ENCODE results near the gene PDRG1.

PDRG1 gene

GRCh38 chr20:31939661-31940060 is 12.2 kb downstream of the PDRG1 start:
- DNase-seq: no peak
- H3K56ac ChIP-seq (ENCODE audit: low read length): no peak overlapping the region
- H2AK5ac ChIP-seq (ENCODE audit: low read length): no peak overlapping the region
- H2BK120ac ChIP-seq (ENCODE audit: low read depth, low read length): no peak overlapping the region
- H3K4me1 ChIP-seq (ENCODE audit: control insufficient read depth, low read depth, low read length): no peaks in the 10 kb centered on the region
- no peaks in the 10 kb centered on the region for H3K79me1 ChIP-seq (ENCODE audit: low read length)
- H3K27ac ChIP-seq (ENCODE audit: low read depth, low read length): no peak overlapping the region
- H3K36me3 ChIP-seq (ENCODE audit: control insufficient read depth, insufficient read depth, low read length): no peaks in the 10 kb centered on the region
- no peak overlapping the region for H3K18ac ChIP-seq (ENCODE audit: low read length)
- no peak overlapping the region for H3K4me3 ChIP-seq (ENCODE audit: low read length)
- no peak overlapping the region for H3K23ac ChIP-seq (ENCODE audit: low read length)
- no peaks in the 10 kb centered on the region for H3K79me2 ChIP-seq (ENCODE audit: control insufficient read depth, insufficient read depth, low read length)
- H3K9ac ChIP-seq (ENCODE audit: low read length): no peak overlapping the region
- no peaks in the 10 kb centered on the region for H3K27me3 ChIP-seq (ENCODE audit: insufficient read depth, low read length, poor library complexity)
- H3K4me2 ChIP-seq (ENCODE audit: low read length): no peak overlapping the region
- H4K8ac ChIP-seq (ENCODE audit: low read depth, low read length): no peak overlapping the region
- no peak overlapping the region for H2BK5ac ChIP-seq (ENCODE audit: low read length)
- no CpG with 5 or more reads among the region's 2 CpGs for WGBS (ENCODE audit: extremely low coverage, insufficient coverage, low lambda C conversion rate)
- H4K5ac ChIP-seq (ENCODE audit: low read length): no peak overlapping the region
- no peak overlapping the region for H3K4ac ChIP-seq (ENCODE audit: low read depth, low read length)
- H2BK15ac ChIP-seq (replicated peaks; ENCODE audit: low read depth): no peak overlapping the region

GRCh38 chr20:31937820-31938219 is 14.0 kb downstream of the PDRG1 start:
- WGBS (ENCODE audit: extremely low coverage, insufficient coverage, low lambda C conversion rate): no CpG with 5 or more reads among the region's 1 CpG
- Histone ChIP-seq H3K36me3 (ENCODE audit: control insufficient read depth, insufficient read depth, low read length) (no peaks in the 10 kb centered on the region), H3K4me1 (ENCODE audit: control insufficient read depth, low read depth, low read length) (no peaks in the 10 kb centered on the region)

GRCh38 chr20:31936420-31936819 is 15.4 kb downstream of the PDRG1 start:
- H2AK5ac ChIP-seq (ENCODE audit: low read length): no peak overlapping the region
- no CpG with 5 or more reads among the region's 4 CpGs for WGBS (ENCODE audit: extremely low coverage, insufficient coverage, low lambda C conversion rate)
- no peak overlapping the region for H3K18ac ChIP-seq (ENCODE audit: low read length)
- H3K9ac ChIP-seq (ENCODE audit: low read length): no peak overlapping the region
- no peak overlapping the region for H4K8ac ChIP-seq (ENCODE audit: low read depth, low read length)
- H3K4ac ChIP-seq (ENCODE audit: low read depth, low read length): no peak overlapping the region
- H3K56ac ChIP-seq (ENCODE audit: low read length): no peak overlapping the region
- no peak for DNase-seq
- H2BK120ac ChIP-seq (ENCODE audit: low read depth, low read length): no peak overlapping the region
- no peak overlapping the region for H3K4me3 ChIP-seq (ENCODE audit: low read length)
- H3K4me2 ChIP-seq (ENCODE audit: low read length): no peak overlapping the region
- no peak overlapping the region for H2BK15ac ChIP-seq (replicated peaks; ENCODE audit: low read depth)
- H4K5ac ChIP-seq (ENCODE audit: low read length): no peak overlapping the region
- H3K79me2 ChIP-seq (ENCODE audit: control insufficient read depth, insufficient read depth, low read length): no peaks in the 10 kb centered on the region
- H3K79me1 ChIP-seq (ENCODE audit: low read length): no peaks in the 10 kb centered on the region
- H3K4me1 ChIP-seq (ENCODE audit: control insufficient read depth, low read depth, low read length): no peaks in the 10 kb centered on the region
- H3K36me3 ChIP-seq (ENCODE audit: control insufficient read depth, insufficient read depth, low read length): no peaks in the 10 kb centered on the region
- H3K23ac ChIP-seq (ENCODE audit: low read length): no peak overlapping the region
- H3K27me3 ChIP-seq (ENCODE audit: insufficient read depth, low read length, poor library complexity): no peaks in the 10 kb centered on the region
- H3K27ac ChIP-seq (ENCODE audit: low read depth, low read length): no peak overlapping the region
- no peak overlapping the region for H2BK5ac ChIP-seq (ENCODE audit: low read length)

More at GRCh38 chr20:31937820-31938219, 14.0 kb downstream of the PDRG1 start:
- H3K9ac ChIP-seq (ENCODE audit: low read length): no peak overlapping the region
- H2BK120ac ChIP-seq (ENCODE audit: low read depth, low read length): no peak overlapping the region
- H3K4me3 ChIP-seq (ENCODE audit: low read length): no peak overlapping the region
- no peak overlapping the region for H2BK15ac ChIP-seq (replicated peaks; ENCODE audit: low read depth)
- DNase-seq: no peak
- H3K79me2 ChIP-seq (ENCODE audit: control insufficient read depth, insufficient read depth, low read length): no peaks in the 10 kb centered on the region
- H3K79me1 ChIP-seq (ENCODE audit: low read length): no peaks in the 10 kb centered on the region
- no peak overlapping the region for H3K23ac ChIP-seq (ENCODE audit: low read length)
- H3K4me2 ChIP-seq (ENCODE audit: low read length): no peak overlapping the region
- no peaks in the 10 kb centered on the region for H3K27me3 ChIP-seq (ENCODE audit: insufficient read depth, low read length, poor library complexity)
- no peak overlapping the region for H3K56ac ChIP-seq (ENCODE audit: low read length)
- no peak overlapping the region for H3K4ac ChIP-seq (ENCODE audit: low read depth, low read length)
- H2BK5ac ChIP-seq (ENCODE audit: low read length): no peak overlapping the region
- H3K18ac ChIP-seq (ENCODE audit: low read length): no peak overlapping the region
- no peak overlapping the region for H2AK5ac ChIP-seq (ENCODE audit: low read length)
- no peak overlapping the region for H4K5ac ChIP-seq (ENCODE audit: low read length)
- no peak overlapping the region for H4K8ac ChIP-seq (ENCODE audit: low read depth, low read length)
- H3K27ac ChIP-seq (ENCODE audit: low read depth, low read length): no peak overlapping the region

GRCh38 chr20:31934968-31935764 is 16.7 kb downstream of the PDRG1 start:
- Histone ChIP-seq H3K4me2 (ENCODE audit: low read length) (no peak overlapping the region), H3K4me1 (ENCODE audit: control insufficient read depth, low read depth, low read length) (no peaks in the 10 kb centered on the region), H3K23ac (ENCODE audit: low read length) (no peak overlapping the region), H3K27ac (ENCODE audit: low read depth, low read length) (no peak overlapping the region), H3K18ac (ENCODE audit: low read length) (no peak overlapping the region), H2BK5ac (ENCODE audit: low read length) (no peak overlapping the region), H3K56ac (ENCODE audit: low read length) (no peak overlapping the region), H2BK15ac (replicated peaks; ENCODE audit: low read depth) (no peak overlapping the region), H3K4ac (ENCODE audit: low read depth, low read length) (no peak overlapping the region), H3K79me2 (ENCODE audit: control insufficient read depth, insufficient read depth, low read length) (no peaks in the 10 kb centered on the region), H4K5ac (ENCODE audit: low read length) (no peak overlapping the region), H2BK120ac (ENCODE audit: low read depth, low read length) (no peak overlapping the region), H3K4me3 (ENCODE audit: low read length) (no peak overlapping the region), H4K8ac (ENCODE audit: low read depth, low read length) (no peak overlapping the region), H3K79me1 (ENCODE audit: low read length) (no peaks in the 10 kb centered on the region), H3K9ac (ENCODE audit: low read length) (no peak overlapping the region), H2AK5ac (ENCODE audit: low read length) (no peak overlapping the region), H3K36me3 (ENCODE audit: control insufficient read depth, insufficient read depth, low read length) (no peaks in the 10 kb centered on the region), H3K27me3 (ENCODE audit: insufficient read depth, low read length, poor library complexity) (no peaks in the 10 kb centered on the region)
- no CpG with 5 or more reads among the region's 8 CpGs for WGBS (ENCODE audit: extremely low coverage, insufficient coverage, low lambda C conversion rate)
- DNase-seq: peak; percentile 78

- Histone ChIP-seq H3K56ac (ENCODE audit: low read length) (no peak overlapping the region), H3K27ac (ENCODE audit: low read depth, low read length) (no peak overlapping the region), H3K4ac (ENCODE audit: low read depth, low read length) (no peak overlapping the region), H3K27me3 (ENCODE audit: insufficient read depth, low read length, poor library complexity) (no peaks in the 10 kb centered on the region), H3K9ac (ENCODE audit: low read length) (no peak overlapping the region), H2BK15ac (replicated peaks; ENCODE audit: low read depth) (no peak overlapping the region), H3K79me1 (ENCODE audit: low read length) (no peaks in the 10 kb centered on the region), H4K5ac (ENCODE audit: low read length) (no peak overlapping the region), H3K4me1 (ENCODE audit: control insufficient read depth, low read depth, low read length) (no peaks in the 10 kb centered on the region), H3K4me2 (ENCODE audit: low read length) (no peak overlapping the region), H2BK120ac (ENCODE audit: low read depth, low read length) (no peak overlapping the region), H2AK5ac (ENCODE audit: low read length) (no peak overlapping the region), H3K79me2 (ENCODE audit: control insufficient read depth, insufficient read depth, low read length) (no peaks in the 10 kb centered on the region), H3K23ac (ENCODE audit: low read length) (no peak overlapping the region), H3K36me3 (ENCODE audit: control insufficient read depth, insufficient read depth, low read length) (no peaks in the 10 kb centered on the region), H2BK5ac (ENCODE audit: low read length) (no peak overlapping the region), H3K18ac (ENCODE audit: low read length) (no peak overlapping the region), H4K8ac (ENCODE audit: low read depth, low read length) (no peak overlapping the region), H3K4me3 (ENCODE audit: low read length) (no peak overlapping the region)
- DNase-seq: no peak
- WGBS (ENCODE audit: extremely low coverage, insufficient coverage, low lambda C conversion rate): no CpG with 5 or more reads among the region's 14 CpGs
Observed at GRCh38 chr20:31934491-31934890, 17.4 kb downstream of the PDRG1 start.

GRCh38 chr20:31933698-31934097 is 18.1 kb downstream of the PDRG1 start:
- Histone ChIP-seq H3K36me3 (ENCODE audit: control insufficient read depth, insufficient read depth, low read length) (no peaks in the 10 kb centered on the region), H3K79me1 (ENCODE audit: low read length) (no peaks in the 10 kb centered on the region), H2BK5ac (ENCODE audit: low read length) (no peak overlapping the region), H3K4me2 (ENCODE audit: low read length) (no peak overlapping the region), H2BK15ac (replicated peaks; ENCODE audit: low read depth) (no peak overlapping the region), H2BK120ac (ENCODE audit: low read depth, low read length) (no peak overlapping the region), H3K18ac (ENCODE audit: low read length) (no peak overlapping the region), H2AK5ac (ENCODE audit: low read length) (no peak overlapping the region), H3K4ac (ENCODE audit: low read depth, low read length) (no peak overlapping the region), H3K27ac (ENCODE audit: low read depth, low read length) (no peak overlapping the region), H4K5ac (ENCODE audit: low read length) (no peak overlapping the region), H3K27me3 (ENCODE audit: insufficient read depth, low read length, poor library complexity) (no peaks in the 10 kb centered on the region), H3K56ac (ENCODE audit: low read length) (no peak overlapping the region), H3K9ac (ENCODE audit: low read length) (no peak overlapping the region), H3K23ac (ENCODE audit: low read length) (no peak overlapping the region), H3K79me2 (ENCODE audit: control insufficient read depth, insufficient read depth, low read length) (no peaks in the 10 kb centered on the region), H3K4me3 (ENCODE audit: low read length) (no peak overlapping the region), H3K4me1 (ENCODE audit: control insufficient read depth, low read depth, low read length) (no peaks in the 10 kb centered on the region), H4K8ac (ENCODE audit: low read depth, low read length) (no peak overlapping the region)
- WGBS (ENCODE audit: extremely low coverage, insufficient coverage, low lambda C conversion rate): no CpG with 5 or more reads among the region's 10 CpGs
- DNase-seq: no peak
